H1 (cell line): Measurements from ENCODE around the gene HLA-DPA1.

ENCODE experiments used
- CEBPB ChIP-seq: IDR thresholded peaks from 2 replicates; pipeline ENCODE4 v1.6.1; 2012; ENCODE audit warnings: low read depth, low read length
- CTCF ChIP-seq, 3 experiments: IDR thresholded peaks; 1 replicate in 2 of 3; 2 replicates in 1 of 3; pipeline versions ENCODE4 v1.5.1 to v1.6.1; 2011; ENCODE audit warnings: low read length in 3 of 3, mild to moderate bottlenecking in 3 of 3, inconsistent platforms in 2 of 3, low read depth in 1 of 3, moderate library complexity in 1 of 3; ENCODE audit not compliant: insufficient read depth in 1 of 3; ENCODE audit errors: control extremely low read depth in 1 of 3

- TF ChIP-seq CEBPB (no peak), CTCF (IDR thresholded peaks at IDR 0.05; ENCODE audit: control extremely low read depth in 1 of 3, insufficient read depth in 1 of 3, low read depth in 1 of 3, low read length in 3 of 3) (no peak)
Measured at GRCh38 chr6:33105916-33106871, 32.7 kb upstream of the HLA-DPA1 start.
